GM19099 (cell line): ENCODE data around the gene REC8.

Experiments used
- POLR2A ChIP-seq: IDR thresholded peaks from 3 replicates; pipeline ENCODE4 v1.6.1; 2011; ENCODE audit warnings: low read depth; ENCODE audit not compliant: insufficient read length; ENCODE audit errors: extremely low read depth

REC8 gene, protein sequence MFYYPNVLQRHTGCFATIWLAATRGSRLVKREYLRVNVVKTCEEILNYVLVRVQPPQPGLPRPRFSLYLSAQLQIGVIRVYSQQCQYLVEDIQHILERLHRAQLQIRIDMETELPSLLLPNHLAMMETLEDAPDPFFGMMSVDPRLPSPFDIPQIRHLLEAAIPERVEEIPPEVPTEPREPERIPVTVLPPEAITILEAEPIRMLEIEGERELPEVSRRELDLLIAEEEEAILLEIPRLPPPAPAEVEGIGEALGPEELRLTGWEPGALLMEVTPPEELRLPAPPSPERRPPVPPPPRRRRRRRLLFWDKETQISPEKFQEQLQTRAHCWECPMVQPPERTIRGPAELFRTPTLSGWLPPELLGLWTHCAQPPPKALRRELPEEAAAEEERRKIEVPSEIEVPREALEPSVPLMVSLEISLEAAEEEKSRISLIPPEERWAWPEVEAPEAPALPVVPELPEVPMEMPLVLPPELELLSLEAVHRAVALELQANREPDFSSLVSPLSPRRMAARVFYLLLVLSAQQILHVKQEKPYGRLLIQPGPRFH

DNA sequence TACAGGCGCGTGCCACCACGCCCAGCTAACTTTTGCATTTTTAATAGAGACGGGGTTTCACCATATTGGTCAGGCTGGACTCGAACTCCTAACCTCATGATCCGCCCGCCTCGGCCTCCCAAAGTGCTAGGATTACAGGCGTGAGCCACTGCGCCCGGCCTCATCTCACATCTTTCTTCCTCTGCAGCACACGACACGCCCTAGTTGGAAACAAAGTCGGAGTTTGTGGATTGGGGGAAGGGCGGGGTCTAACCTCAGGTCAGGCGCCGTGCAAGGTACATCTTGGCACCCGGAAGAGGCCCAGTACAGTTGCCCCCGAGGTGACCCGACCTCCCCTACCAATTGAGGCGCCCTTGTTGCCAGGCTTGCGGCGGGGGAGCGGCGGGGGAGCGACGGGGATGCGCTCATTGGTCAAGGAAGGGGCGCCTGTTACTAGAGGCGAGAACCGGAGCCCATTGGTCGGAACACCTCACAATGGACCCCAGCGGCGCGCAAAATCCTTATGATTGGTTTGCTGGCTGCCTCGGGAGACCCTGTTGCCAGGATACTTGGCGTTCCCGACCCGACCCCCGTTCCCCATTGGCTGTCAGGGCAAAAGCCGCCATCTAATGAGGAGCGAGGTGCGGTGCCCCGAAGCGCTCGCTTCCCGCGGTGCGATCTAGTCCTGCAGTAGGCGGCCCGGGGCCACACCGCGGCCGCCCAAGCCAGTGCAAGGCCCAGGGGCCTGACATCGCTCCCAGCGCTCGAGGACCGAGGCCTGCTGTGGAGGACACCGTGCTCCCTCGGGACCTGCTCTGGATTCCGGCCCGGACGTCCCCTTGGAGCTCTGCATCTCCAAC is at the start of gene REC8:
REC8 (plus strand) TSS at position 659 of the 839 bp plus-strand sequence. CDS start 473 bp downstream, outside the sequence.
- peak; percentile 20 for TF ChIP-seq POLR2A

DNA sequence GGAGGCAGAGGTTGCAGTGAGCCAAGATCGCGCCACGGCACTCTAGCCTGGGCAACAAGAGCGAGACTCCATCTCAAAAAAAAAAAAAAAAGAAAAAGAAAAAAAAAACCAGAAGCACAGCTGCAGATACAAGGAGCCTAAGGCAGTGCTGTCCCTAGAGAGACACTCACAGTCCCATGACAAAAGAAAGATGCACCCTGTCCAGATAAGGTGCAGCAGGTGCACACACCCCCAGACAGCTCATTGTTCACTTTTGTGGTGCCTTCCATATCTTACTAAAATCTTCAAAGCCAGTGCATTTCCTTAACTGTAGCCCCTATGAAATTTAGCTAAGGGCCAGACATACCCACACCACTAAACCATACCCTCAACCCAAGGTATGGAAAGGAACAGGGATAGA is 49.5 kb upstream of the REC8 start:
- TF ChIP-seq POLR2A = no peak

DNA sequence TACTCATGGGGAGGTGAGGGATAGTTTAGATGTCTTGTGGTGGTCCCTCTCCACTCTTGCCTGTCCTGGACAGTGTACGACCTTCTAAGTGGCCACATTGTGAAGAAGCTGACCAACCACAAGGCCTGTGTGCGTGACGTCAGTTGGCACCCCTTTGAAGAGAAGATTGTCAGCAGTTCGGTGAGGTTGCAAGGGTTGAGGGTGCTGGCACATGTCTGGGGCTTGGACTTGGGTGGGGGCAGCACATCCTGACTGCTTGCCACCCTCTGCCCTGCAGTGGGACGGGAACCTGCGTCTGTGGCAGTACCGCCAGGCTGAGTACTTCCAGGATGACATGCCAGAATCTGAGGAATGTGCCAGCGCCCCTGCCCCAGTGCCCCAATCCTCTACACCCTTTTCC is 49.0 kb upstream of the REC8 start:
- no peak for TF ChIP-seq POLR2A

DNA sequence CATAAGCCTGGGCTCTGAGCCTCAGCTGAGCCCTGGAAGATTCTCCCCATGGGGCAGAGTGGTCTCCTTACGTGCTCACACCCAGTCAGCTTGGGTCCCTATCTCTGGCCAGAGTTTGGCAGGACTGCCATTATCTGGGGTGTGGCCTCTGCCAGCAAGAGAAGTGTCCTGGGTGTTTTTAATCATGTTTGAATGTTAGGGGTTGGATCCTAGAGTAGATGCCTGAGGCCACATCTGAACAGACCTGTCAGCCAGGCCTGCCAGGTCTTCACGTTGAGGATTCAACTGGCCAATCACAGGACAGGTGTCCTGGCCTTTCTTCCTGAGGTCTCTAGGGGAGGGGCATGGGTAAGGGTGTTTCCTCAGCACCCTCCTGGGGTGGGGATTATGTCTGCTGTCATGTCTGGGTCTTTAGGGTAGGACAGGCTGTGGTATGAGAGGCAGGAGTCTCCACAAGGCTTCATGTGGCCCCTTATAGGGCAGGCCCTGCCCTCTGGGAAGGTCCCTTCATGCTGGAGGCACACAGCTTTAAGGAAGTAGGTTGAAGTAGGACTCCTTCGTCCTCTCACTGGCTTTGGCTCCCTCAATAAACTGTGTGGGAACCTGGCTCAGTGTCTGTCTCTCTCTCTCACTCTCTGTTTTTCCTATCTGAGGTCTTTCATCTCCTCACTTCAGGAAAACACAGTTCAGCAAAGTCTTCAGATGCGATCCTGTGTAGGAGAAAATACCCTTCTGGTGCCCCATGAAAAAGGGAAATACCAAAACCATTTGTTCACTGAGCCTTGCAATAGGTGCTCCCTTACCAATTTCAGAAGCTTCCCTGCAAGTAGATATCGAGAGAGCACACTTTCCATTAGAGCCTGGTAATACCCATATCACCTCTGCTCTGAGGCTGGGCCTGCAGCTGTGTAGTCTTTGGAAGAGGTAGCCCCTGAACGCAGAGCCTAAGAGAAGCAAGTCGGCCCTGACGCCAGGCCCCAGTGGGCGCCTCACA is 48.2 kb upstream of the REC8 start:
- peak; percentile 25 for TF ChIP-seq POLR2A

DNA sequence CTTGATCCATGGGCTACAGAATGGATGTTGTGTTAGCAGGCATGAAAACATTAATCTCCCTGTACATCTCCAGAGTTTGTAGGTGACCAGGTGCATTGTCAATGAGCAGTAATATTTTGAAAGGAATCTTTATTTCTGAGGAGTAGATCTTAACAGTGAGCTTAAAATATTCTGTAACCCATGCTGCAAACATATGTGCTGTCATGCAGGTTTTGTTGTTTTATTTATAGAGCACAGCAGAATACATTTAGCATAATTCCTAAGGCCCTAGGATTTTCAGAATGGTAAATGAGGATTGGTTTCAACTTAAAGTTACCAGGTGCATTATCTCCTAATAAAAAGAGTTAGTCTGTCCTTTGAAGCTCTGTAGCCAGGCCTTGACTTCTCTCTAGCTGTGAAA is 44.9 kb upstream of the REC8 start:
- no peak for TF ChIP-seq POLR2A

DNA sequence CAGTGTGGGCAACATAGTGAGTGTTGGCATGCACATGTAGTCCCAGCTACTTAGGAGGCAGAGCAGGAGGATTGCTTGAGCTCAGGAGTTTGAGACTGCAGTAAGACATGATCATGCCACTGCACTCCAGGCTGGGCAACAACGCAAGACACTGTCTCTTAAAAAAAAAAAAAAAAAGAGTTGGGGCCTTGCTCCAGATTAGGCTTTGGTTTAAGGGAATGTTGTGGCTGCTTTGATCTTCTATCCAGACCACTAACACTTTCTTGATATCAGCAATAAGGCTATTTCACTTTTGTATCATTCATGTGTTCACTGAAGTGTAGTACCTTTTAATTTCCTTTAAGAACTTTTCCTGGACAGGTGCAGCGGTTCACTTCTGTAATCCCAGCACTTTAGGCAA is 44.2 kb upstream of the REC8 start:
- no peak for TF ChIP-seq POLR2A

DNA sequence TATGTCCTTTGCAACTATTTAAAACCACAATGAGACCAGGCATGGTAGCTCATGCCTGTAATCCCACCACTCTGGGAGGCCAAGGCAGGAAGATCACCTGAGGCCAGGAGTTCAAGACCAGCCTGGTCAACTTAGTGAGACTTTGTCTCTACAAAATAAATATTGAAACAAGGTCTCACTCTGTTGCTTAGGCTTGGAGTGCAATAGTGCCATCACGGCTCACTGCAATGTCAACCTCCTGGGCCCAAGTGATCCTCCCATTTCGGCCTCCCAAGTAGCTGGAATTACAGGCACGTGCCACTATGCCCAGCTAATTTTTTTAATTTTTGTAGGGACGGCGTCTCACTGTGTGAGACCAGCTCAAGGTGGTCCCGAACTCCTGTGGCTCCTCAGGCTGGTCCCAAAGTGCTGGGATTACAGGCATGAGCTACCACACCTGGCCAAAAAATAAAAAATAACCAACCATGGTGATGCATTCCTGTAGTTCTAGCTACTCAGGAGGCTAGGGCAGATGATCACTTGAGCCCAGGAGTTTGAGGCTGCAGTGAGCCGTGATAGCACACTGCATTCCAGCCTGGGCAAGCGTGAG is 42.4 kb upstream of the REC8 start:
- no peak for TF ChIP-seq POLR2A

DNA sequence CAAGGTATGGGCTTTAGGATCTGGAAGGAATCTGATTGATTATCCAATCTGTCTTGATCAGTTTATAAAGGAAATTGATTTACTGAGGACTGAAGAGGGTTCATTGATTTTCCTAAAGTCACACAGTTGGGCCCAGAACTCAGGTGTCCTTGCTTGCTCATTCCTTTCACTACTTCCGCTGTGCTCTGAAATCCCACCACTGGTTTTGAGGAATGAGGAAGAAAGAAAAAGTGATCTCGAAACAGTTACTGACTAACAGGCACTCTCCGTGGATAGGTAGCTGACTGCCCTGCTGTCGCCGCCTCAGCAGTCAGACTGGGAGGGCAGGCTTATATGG is 41.5 kb upstream of the REC8 start, which contains the start of gene FITM1:
FITM1 (plus strand) TSS at position 280 of the 337 bp plus-strand sequence. CDS start 905 bp downstream, outside the sequence.
- TF ChIP-seq POLR2A = no peak

DNA sequence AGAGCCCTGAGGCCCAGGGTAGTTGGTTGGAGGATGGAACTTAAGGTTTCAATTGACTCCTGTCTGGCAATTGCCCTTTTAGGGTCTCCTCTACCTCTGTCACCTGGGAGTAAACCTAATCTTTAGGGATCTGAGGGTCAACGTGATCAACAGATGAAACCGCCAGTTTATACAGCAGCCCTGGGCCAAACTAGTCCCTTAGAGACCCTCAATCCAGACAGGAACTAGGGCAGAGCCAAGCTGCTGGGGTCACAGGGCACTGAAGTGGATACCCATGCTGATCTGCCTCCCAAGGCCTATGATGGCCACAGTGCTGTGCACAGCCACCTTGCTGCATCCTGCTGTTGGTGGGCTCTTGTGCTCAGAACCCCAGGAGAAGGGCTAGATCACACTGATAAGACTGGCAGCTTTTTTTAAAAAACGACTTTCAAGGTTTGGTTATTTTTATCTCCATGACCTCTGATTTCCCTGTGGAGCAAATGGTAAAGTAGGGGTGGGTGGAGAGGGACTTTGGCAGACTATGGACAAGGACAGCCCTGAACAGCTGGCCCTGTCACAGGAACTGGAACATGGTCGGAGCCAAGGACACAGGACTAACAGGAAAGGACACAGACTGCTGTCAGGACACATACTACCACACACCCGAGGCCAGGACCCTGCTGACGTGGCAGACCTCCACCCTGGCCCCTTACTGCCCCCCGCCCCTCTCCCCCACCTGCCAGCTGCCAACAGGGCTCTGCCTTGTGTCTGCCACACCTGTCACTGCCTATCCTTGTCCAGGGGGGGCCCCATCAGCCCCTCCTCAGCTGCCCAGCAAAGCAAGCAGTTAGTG is 40.9 kb upstream of the REC8 start:
- TF ChIP-seq POLR2A = no peak

DNA sequence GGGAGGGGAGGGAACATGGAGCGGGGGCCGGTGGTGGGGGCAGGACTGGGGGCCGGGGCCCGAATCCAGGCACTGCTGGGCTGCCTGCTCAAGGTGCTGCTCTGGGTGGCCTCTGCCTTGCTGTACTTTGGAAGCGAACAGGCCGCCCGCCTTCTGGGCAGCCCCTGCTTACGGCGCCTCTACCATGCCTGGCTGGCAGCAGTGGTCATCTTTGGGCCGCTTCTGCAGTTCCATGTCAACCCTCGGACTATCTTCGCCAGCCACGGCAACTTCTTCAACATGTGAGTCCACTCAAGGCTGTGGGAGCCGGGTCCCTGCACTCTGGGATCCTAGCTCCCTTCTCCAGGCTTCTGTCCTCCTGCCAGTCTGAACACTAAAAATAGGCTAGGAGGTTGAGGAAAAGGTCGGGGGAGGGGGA is 40.3 kb upstream of the REC8 start:
- no peak for TF ChIP-seq POLR2A

DNA sequence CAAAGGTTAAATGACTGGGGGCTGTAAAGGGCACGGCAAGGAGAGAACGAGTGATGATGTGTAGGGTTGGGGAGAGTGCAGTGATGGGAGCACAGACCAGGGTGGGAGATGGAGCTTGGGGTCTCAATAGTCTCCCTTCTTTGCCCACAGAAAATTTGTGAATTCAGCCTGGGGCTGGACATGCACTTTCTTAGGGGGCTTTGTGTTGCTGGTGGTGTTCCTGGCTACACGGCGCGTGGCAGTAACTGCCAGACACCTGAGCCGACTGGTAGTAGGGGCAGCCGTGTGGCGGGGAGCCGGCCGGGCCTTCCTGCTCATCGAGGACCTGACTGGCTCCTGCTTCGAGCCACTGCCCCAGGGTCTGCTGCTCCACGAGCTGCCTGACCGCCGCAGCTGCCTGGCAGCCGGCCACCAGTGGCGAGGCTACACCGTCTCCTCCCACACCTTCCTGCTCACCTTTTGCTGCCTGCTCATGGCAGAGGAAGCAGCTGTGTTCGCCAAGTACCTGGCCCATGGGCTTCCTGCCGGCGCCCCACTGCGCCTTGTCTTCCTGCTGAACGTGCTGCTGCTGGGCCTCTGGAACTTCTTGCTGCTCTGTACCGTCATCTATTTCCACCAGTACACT is 39.7 kb upstream of the REC8 start:
- no peak for TF ChIP-seq POLR2A

DNA sequence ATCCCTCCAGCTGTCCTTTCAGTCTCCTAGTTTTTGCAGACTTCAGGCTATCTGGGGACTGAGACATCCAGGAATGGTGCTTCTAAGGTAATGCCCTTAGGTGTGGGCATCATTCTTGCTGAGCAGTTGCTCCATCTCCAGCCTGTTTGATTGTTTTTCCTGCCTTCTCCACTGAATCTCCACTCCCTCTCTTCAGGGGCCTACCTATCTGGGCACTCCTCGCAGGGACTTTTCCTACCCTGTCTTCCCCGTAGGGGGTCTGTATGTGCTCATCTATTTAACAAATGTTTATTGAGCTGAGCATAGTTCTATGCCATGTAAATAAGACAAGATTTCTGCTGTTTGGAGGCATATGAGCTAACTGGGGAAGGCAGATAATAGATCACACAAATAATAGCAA is 38.9 kb upstream of the REC8 start:
- no peak for TF ChIP-seq POLR2A

DNA sequence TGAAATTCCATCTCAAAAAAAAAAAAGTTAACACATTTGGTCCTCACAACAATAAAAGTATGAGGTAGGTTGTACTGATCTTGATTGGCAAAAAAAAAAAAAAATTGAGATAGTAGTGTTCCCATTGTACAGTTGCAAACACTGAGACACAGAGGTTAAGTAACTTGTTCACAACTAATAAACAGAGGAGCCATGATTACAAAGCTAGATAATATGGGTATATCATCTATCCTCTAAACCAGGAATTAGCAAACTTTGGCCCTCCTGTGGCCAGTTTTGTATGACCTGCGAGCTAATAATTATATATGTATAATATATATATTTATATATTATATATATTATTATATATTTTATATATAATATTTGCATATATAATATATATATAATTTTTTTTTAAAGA is 38.1 kb upstream of the REC8 start:
- TF ChIP-seq POLR2A = no peak
